Kidney (tissue), 14 donors: ENCODE measurements around the gene LTBP1. TPM values are rescaled to one million over a fixed set of nuclear protein-coding genes. Genes with fewer than 3 reads are reported as not detected.
"Not testable (repeated sequence)": the region's sequence is repeated elsewhere in the genome, so short reads cannot be mapped to it uniquely, and the experiment has no call there.

Experiments
- DNase-seq, 5 donors: peaks; one replicate each; pipeline ENCODE4 v3.0.0-alpha.2; 2013 to 2020
- FAIRE-seq: peaks from 2 replicates; lab custom pipeline; 2012; peaks lifted over from hg19 to GRCh38; lab: Jason Lieb, UNC
- H3K27ac ChIP-seq, 2 donors: one replicate each; pipeline ENCODE4 v1.7.0; 2013; ENCODE audit warnings: low read depth in 2 of 2, low read length in 2 of 2, inconsistent platforms in 1 of 2
- H3K27me3 ChIP-seq: one replicate; pipeline ENCODE4 v1.7.1; 2013; ENCODE audit warnings: low read length, inconsistent platforms; ENCODE audit not compliant: control insufficient read depth, insufficient read depth
- H3K36me3 ChIP-seq, 3 donors: one replicate each; pipeline versions ENCODE4 v1.7.0 to v1.7.1; 2013; ENCODE audit warnings: low read length in 3 of 3, control low read depth in 1 of 3, inconsistent platforms in 1 of 3; ENCODE audit not compliant: insufficient read depth in 3 of 3, control insufficient read depth in 2 of 3
- H3K4me1 ChIP-seq, 3 donors: one replicate each; pipeline versions ENCODE4 v1.7.0 to v1.7.1; 2013; ENCODE audit warnings: low read length in 3 of 3, inconsistent platforms in 1 of 3, low read depth in 1 of 3; ENCODE audit not compliant: control insufficient read depth in 2 of 3, insufficient read depth in 2 of 3
- H3K4me3 ChIP-seq, 3 donors: one replicate each; pipeline versions ENCODE4 v1.7.0 to v1.8.1; 2013; ENCODE audit warnings: low read length in 3 of 3, control low read depth in 1 of 3, inconsistent platforms in 1 of 3
- H3K9ac ChIP-seq, 3 donors: one replicate each; pipeline versions ENCODE4 v1.7.0 to v1.7.1; 2013; ENCODE audit warnings: low read length in 3 of 3, control low read depth in 1 of 3, inconsistent platforms in 1 of 3
- H3K9me3 ChIP-seq, 3 donors: one replicate each; pipeline versions ENCODE4 v1.7.0 to v1.7.1; 2013; ENCODE audit warnings: low read length in 3 of 3, control low read depth in 1 of 3, inconsistent platforms in 1 of 3; ENCODE audit not compliant: control insufficient read depth in 2 of 3, insufficient read depth in 1 of 3
- CTCF ChIP-seq: IDR thresholded peaks from 3 replicates; pipeline ENCODE4 v1.5.1; 2012; ENCODE audit warnings: mild to moderate bottlenecking, moderate library complexity, borderline replicate concordance; ENCODE audit not compliant: insufficient read depth; ENCODE audit errors: extremely low read depth
- intact Hi-C: fragments of 100-400 bp; cut with DNase I; formaldehyde crosslinking; loops from one replicate; pipeline ENCODE4 v1.11.1; 2022
- polyA plus RNA-seq: library from polyadenylated mRNA; stranded (reverse); fragments of 350-450 nt; fragmentation: Illumina TruSeq; extraction: RNeasy Lipid Tissue Mini Kit (QIAGEN cat#74804); gene quantifications from one replicate; pipeline ENCODE4 v1.2.3, GENCODE V29; 2014; ENCODE audit warnings: low read depth, low replicate concordance; ENCODE audit not compliant: insufficient read depth
- total RNA-seq: library from RNA; stranded (reverse); fragmentation: NEBNext Ultra II Directional; extraction: Animal tissue kit (Norgen Biotek cat#: 25700); gene quantifications from one replicate; pipeline ENCODE4 v1.2.1, GENCODE V29; 2021
- donor health status: control.
- donor health status: control.
- donor health status: control.
- donor health status: control.
- donor health status: control.
- donor health status: DM: yes; HTN: yes; CAD: no.
- donor health status: Normal renal cell carcinoma (clear cell type).

Gene LTBP1
- total and polyA plus RNA-seq, 2 donors from 2014 or later, result 9.3 to 39.8 TPM

GRCh38 chr2:33437297-33437696, 490.5 kb downstream of the LTBP1 start:
- Histone ChIP-seq H3K4me3 (peak overlapping the region; percentile 13 to 38 (median 28)), H3K36me3 (no peaks in the 10 kb centered on the region), H3K27me3 (no peaks in the 10 kb centered on the region), H3K9me3 (no peaks in the 10 kb centered on the region), H3K9ac (no peak overlapping the region), H3K27ac (peak overlapping the region in 1 of 2 donors; percentile 9), H3K4me1 (no peaks in the 10 kb centered on the region)
- FAIRE-seq (no peak), DNase-seq (no peak)
- no peak for TF ChIP-seq CTCF
- intact Hi-C loops, result no loop called here

GRCh38 chr2:33437815-33438214, 491.1 kb downstream of the LTBP1 start:
- no peak for FAIRE-seq

GRCh38 chr2:33441235-33441810, 494.6 kb downstream of the LTBP1 start:
- Histone ChIP-seq H3K27ac (no peak overlapping the region), H3K27me3 (no peaks in the 10 kb centered on the region), H3K4me3 (no peak overlapping the region), H3K9ac (no peak overlapping the region), H3K9me3 (no peaks in the 10 kb centered on the region), H3K36me3 (no peaks in the 10 kb centered on the region), H3K4me1 (no peaks in the 10 kb centered on the region)
- intact Hi-C loops, result no loop called here
- FAIRE-seq (peak; percentile 23), DNase-seq (peak in 3 of 5 donors; percentile 61 to 78 (median 68))
- TF ChIP-seq CTCF, result peak; percentile 77

More at GRCh38 chr2:33437815-33438214, 491.1 kb downstream of the LTBP1 start:
- no peak overlapping the region for H3K9ac ChIP-seq
- H3K4me1 ChIP-seq, result no peaks in the 10 kb centered on the region
- peak overlapping the region in 2 of 3 donors; percentile 12 to 20 for H3K4me3 ChIP-seq
- intact Hi-C loops, result no loop called here
- no peaks in the 10 kb centered on the region for H3K36me3 ChIP-seq
- H3K27me3 ChIP-seq, result no peaks in the 10 kb centered on the region
- no peak for TF ChIP-seq CTCF
- no peak overlapping the region for H3K27ac ChIP-seq
- H3K9me3 ChIP-seq, result no peaks in the 10 kb centered on the region
- DNase-seq, result no peak

- FAIRE-seq, H3K4me1 ChIP-seq, H3K36me3 ChIP-seq, H3K9me3 ChIP-seq, H3K9ac ChIP-seq, intact Hi-C loops, H3K4me3 ChIP-seq, H3K27ac ChIP-seq, H3K27me3 ChIP-seq, DNase-seq: not testable (repeated sequence)
These were observed 495.3 kb downstream of the LTBP1 start for GRCh38 chr2:33442052-33442451.
